H1 (cell line): Measurements from ENCODE around the gene UBQLNL. TPM values are rescaled to one million over a fixed set of nuclear protein-coding genes. Genes with fewer than 3 reads are reported as not detected.

Experiments used
- CTCF ChIA-PET: fragments of 300-600 bp; sonication (Branson Sonifier 250); formaldehyde crosslinking; loops from one replicate; lab custom pipeline; 2021; ENCODE audit not compliant: partially characterized antibody; lab: Charles Lee
- POLR2A ChIA-PET: fragments of 300-600 bp; sonication (Branson Sonifier 250); formaldehyde crosslinking; loops from one replicate; lab custom pipeline; 2021; ENCODE audit warnings: inconsistent platforms; ENCODE audit not compliant: partially characterized antibody; lab: Charles Lee
- DNase-seq, 2 experiments: peaks; one replicate each; pipeline versions ENCODE4 v3.0.0 to v3.0.0-alpha.2; 2010 to 2022; ENCODE audit warnings: low spot score in 2 of 2, low read depth in 1 of 2, mixed read lengths in 1 of 2
- FAIRE-seq: peaks from 2 replicates; lab custom pipeline; 2011; peaks lifted over from hg19 to GRCh38; lab: Jason Lieb, UNC
- H2AFZ ChIP-seq: 2 replicates; pipeline ENCODE4 v1.8.1; 2012; ENCODE audit warnings: low read length, inconsistent platforms
- H2AK5ac ChIP-seq: 2 replicates; pipeline ENCODE4 v1.6.1; 2013; ENCODE audit warnings: low read depth, low read length
- H2BK120ac ChIP-seq: replicated peaks from 2 replicates; pipeline ENCODE3; 2013; ENCODE audit warnings: low read depth, low read length, inconsistent platforms
- H2BK12ac ChIP-seq: 2 replicates; pipeline ENCODE4 v1.6.1; 2013; ENCODE audit warnings: low read depth, low read length
- H2BK15ac ChIP-seq: 2 replicates; pipeline ENCODE4 v1.6.1; 2013; ENCODE audit warnings: low read length
- H2BK20ac ChIP-seq: 2 replicates; pipeline ENCODE4 v1.6.1; 2013; ENCODE audit warnings: low read length
- H2BK5ac ChIP-seq: 2 replicates; pipeline ENCODE4 v1.6.1; 2013; ENCODE audit warnings: low read depth, low read length
- H3K14ac ChIP-seq: 2 replicates; pipeline ENCODE4 v1.6.1; 2013; ENCODE audit warnings: inconsistent platforms; ENCODE audit not compliant: insufficient read length
- H3K18ac ChIP-seq: 2 replicates; pipeline ENCODE4 v1.6.1; 2013; ENCODE audit warnings: low read length; ENCODE audit errors: extremely low read depth
- H3K23ac ChIP-seq: 2 replicates; pipeline ENCODE4 v1.6.1; 2013; ENCODE audit warnings: inconsistent platforms; ENCODE audit not compliant: insufficient read length
- H3K23me2 ChIP-seq: 2 replicates; pipeline ENCODE4 v1.6.1; 2013; ENCODE audit warnings: low read depth, low read length
- H3K27ac ChIP-seq: 2 replicates; pipeline ENCODE4 v1.6.1; 2011; ENCODE audit warnings: low read depth, low read length, inconsistent platforms
- H3K27me3 ChIP-seq, 4 experiments: replicated peaks in 1 of 4; 1 replicate in 1 of 4; 2 replicates in 3 of 4; pipeline versions ENCODE4 v1.6.1 to v1.8.1; 2011 to 2013; ENCODE audit warnings: low read length in 3 of 4, mild to moderate bottlenecking in 3 of 4, inconsistent platforms in 2 of 4, mixed read lengths in 2 of 4, moderate library complexity in 1 of 4; ENCODE audit not compliant: control insufficient read depth in 3 of 4, insufficient read depth in 3 of 4; ENCODE audit errors: extremely low read depth in 1 of 4
- H3K36me3 ChIP-seq, 4 experiments: 2 replicates each; pipeline versions ENCODE4 v1.6.1 to v1.8.1; 2011 to 2013; ENCODE audit warnings: mild to moderate bottlenecking in 4 of 4, low read length in 3 of 4, moderate library complexity in 2 of 4, control low read depth in 1 of 4, inconsistent platforms in 1 of 4; ENCODE audit not compliant: insufficient read depth in 4 of 4, control insufficient read depth in 2 of 4
- H3K4ac ChIP-seq: replicated peaks from 2 replicates; pipeline ENCODE3; 2013; ENCODE audit warnings: low read length, low read depth, mixed read lengths, inconsistent platforms; ENCODE audit not compliant: insufficient read length
- H3K4me1 ChIP-seq, 4 experiments: replicated peaks in 1 of 4; 1 replicate in 1 of 4; 2 replicates in 3 of 4; pipeline versions ENCODE4 v1.6.1 to v1.8.1; 2011 to 2013; ENCODE audit warnings: low read length in 3 of 4, inconsistent platforms in 2 of 4, mixed read lengths in 1 of 4; ENCODE audit not compliant: insufficient read depth in 4 of 4, control insufficient read depth in 3 of 4
- H3K4me2 ChIP-seq, 2 experiments: 2 replicates each; pipeline versions ENCODE4 v1.6.1 to v1.8.1; 2011 to 2013; ENCODE audit warnings: low read depth in 2 of 2, low read length in 2 of 2, control low read depth in 1 of 2, inconsistent platforms in 1 of 2, mild to moderate bottlenecking in 1 of 2; ENCODE audit not compliant: insufficient read depth in 1 of 2
- H3K4me3 ChIP-seq, 4 experiments: fragments of 200-600, 300-600 bp in 1 of 4; sonication (generic), shearing (Covaris generic), sonication (Bioruptor Twin) in 1 of 4; 2 replicates each; pipeline versions ENCODE4 v1.5.1 to v1.8.1; 2011 to 2016; ENCODE audit warnings: low read length in 4 of 4, low read depth in 3 of 4, control low read depth in 2 of 4, inconsistent platforms in 2 of 4, mild to moderate bottlenecking in 2 of 4, mixed read lengths in 1 of 4, moderate library complexity in 1 of 4; ENCODE audit not compliant: insufficient read depth in 2 of 4; ENCODE audit errors: extremely low read depth in 1 of 4
- H3K56ac ChIP-seq: replicated peaks from 2 replicates; pipeline ENCODE3; 2013; ENCODE audit warnings: low read depth, mild to moderate bottlenecking, mixed read lengths, low read length, inconsistent platforms; ENCODE audit not compliant: insufficient read length
- H3K79me1 ChIP-seq: 2 replicates; pipeline ENCODE4 v1.6.1; 2013; ENCODE audit warnings: low read depth, low read length, control low read depth
- H3K79me2 ChIP-seq, 2 experiments: 2 replicates each; pipeline versions ENCODE4 v1.6.1 to v1.8.1; 2012 to 2013; ENCODE audit warnings: low read length in 2 of 2, mild to moderate bottlenecking in 2 of 2, inconsistent platforms in 1 of 2; ENCODE audit not compliant: insufficient read depth in 2 of 2, control insufficient read depth in 1 of 2
- H3K9ac ChIP-seq, 4 experiments: replicated peaks in 1 of 4; 1 replicate in 1 of 4; 2 replicates in 3 of 4; pipeline versions ENCODE4 v1.6.1 to v1.8.1; 2011 to 2013; ENCODE audit warnings: low read depth in 3 of 4, low read length in 3 of 4, control low read depth in 2 of 4, mild to moderate bottlenecking in 2 of 4, moderate library complexity in 2 of 4, inconsistent platforms in 1 of 4; ENCODE audit errors: extremely low read depth in 1 of 4
- H3K9me3 ChIP-seq, 2 experiments: 2 replicates each; pipeline versions ENCODE4 v1.6.1 to v1.8.1; 2012 to 2013; ENCODE audit warnings: mild to moderate bottlenecking in 2 of 2, moderate library complexity in 2 of 2, control low read depth in 1 of 2, inconsistent platforms in 1 of 2, low read depth in 1 of 2, low read length in 1 of 2, mixed read lengths in 1 of 2; ENCODE audit not compliant: insufficient read depth in 2 of 2
- H4K20me1 ChIP-seq, 2 experiments: replicated peaks in 1 of 2; 2 replicates each; pipeline versions ENCODE3 to v1.8.1; 2011 to 2013; ENCODE audit warnings: inconsistent platforms in 2 of 2, low read length in 2 of 2, mild to moderate bottlenecking in 1 of 2; ENCODE audit not compliant: insufficient read depth in 2 of 2, control insufficient read depth in 1 of 2
- H4K5ac ChIP-seq: 2 replicates; pipeline ENCODE4 v1.6.1; 2013; ENCODE audit warnings: low read length, low read depth, mixed read lengths, inconsistent platforms; ENCODE audit not compliant: insufficient read length
- H4K8ac ChIP-seq: 2 replicates; pipeline ENCODE4 v1.8.0; 2013; ENCODE audit warnings: mild to moderate bottlenecking, moderate library complexity, low read length, inconsistent platforms; ENCODE audit not compliant: insufficient read depth; ENCODE audit errors: extremely low read depth
- H4K91ac ChIP-seq: replicated peaks from 2 replicates; pipeline ENCODE3; 2013; ENCODE audit warnings: low read length, mixed read lengths, inconsistent platforms; ENCODE audit not compliant: insufficient read length
- RAD21 ChIP-seq, 2 experiments: IDR thresholded peaks in 1 of 2; conservative IDR thresholded peaks in 1 of 2; 2 replicates each; pipeline ENCODE4 v1.6.1; 2011; ENCODE audit warnings: low read depth in 2 of 2, low read length in 2 of 2, improper control_type of control experiment in 1 of 2, inconsistent platforms in 1 of 2, mild to moderate bottlenecking in 1 of 2, moderate library complexity in 1 of 2
- TEAD4 ChIP-seq: IDR thresholded peaks from 2 replicates; pipeline ENCODE4 v1.6.1; 2012; ENCODE audit warnings: low read depth, low read length, inconsistent platforms, mixed read lengths
- polyA plus RNA-seq, 7 experiments: library from polyadenylated mRNA; depleted of rRNA in 3 of 7; stranded (reverse) in 5 of 7; unstranded in 2 of 7; fragments of >200 nt in 5 of 7; fragments of 200-250 nt in 2 of 7; gene quantifications; 1 replicate in 5 of 7; 2 replicates in 1 of 7; 4 replicates in 1 of 7; pipeline versions ENCODE4 v1.2.1 to v1.2.3, GENCODE V29; 2011 to 2013; ENCODE audit warnings: missing spikeins in 2 of 7, mixed read lengths in 2 of 7
- total RNA-seq: library from RNA; stranded (reverse); fragmentation: NEBNext Ultra II Directional; extraction: Animal tissue kit (Norgen Biotek cat#: 25700); gene quantifications from 2 replicates; pipeline ENCODE4 v1.2.1, GENCODE V29; 2021

UBQLNL gene
- total and polyA plus RNA-seq, 2 of the 8 experiments (the other 6 are each of a cell fraction or from before 2014, with no cell fraction given) = 0.35 TPM; not detected in 1

DNA sequence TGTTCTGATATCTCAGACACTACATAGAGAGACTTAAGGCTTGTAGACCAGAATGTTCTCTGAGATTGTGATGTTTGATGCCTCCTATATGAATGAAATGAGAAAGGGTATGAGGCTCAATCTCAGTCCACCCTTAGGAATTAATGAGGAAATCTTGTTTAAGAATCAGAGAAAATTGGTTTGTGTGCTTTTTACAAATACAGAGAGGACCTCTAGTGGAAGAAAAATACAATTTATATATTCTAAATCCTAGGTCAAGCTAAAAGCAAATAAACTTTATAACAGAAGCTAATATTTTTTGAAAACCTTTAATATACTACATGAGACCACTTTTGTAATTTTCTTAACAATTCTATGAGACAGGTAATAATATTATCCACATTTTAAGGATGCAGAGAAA is 36.8 kb upstream of the UBQLNL start:
- H2AK5ac ChIP-seq = no peak overlapping the region
- DNase-seq = no peak
- no peak overlapping the region for H4K8ac ChIP-seq
- H2BK12ac ChIP-seq = no peak overlapping the region
- H2BK20ac ChIP-seq = no peak overlapping the region
- H3K36me3 ChIP-seq = no peaks in the 10 kb centered on the region
- H3K4me2 ChIP-seq = no peak overlapping the region
- H3K9ac ChIP-seq = peak overlapping the region in 1 of 4 experiments; percentile 49; a peak in 1 of 7 replicates
- H3K14ac ChIP-seq = no peak overlapping the region
- no peak overlapping the region for H3K18ac ChIP-seq
- H2AFZ ChIP-seq = 0 out of 2 replicates have a peak overlapping the region, but pooled peaks have one; percentile 50
- H2BK120ac ChIP-seq = no peak overlapping the region
- no peaks in the 10 kb centered on the region for H3K9me3 ChIP-seq
- H3K27ac ChIP-seq = no peak overlapping the region
- no peak overlapping the region for H3K4me3 ChIP-seq
- POLR2A ChIA-PET = no interaction called here
- peaks cover 0 to 6% (median 0%) of the 10 kb centered on the region in 4 experiments; a peak in 2 of 7 replicates for H3K4me1 ChIP-seq
- no peak overlapping the region for H4K5ac ChIP-seq
- FAIRE-seq = no peak
- H2BK15ac ChIP-seq = no peak overlapping the region
- no peak overlapping the region for H4K91ac ChIP-seq
- H3K23ac ChIP-seq = no peak overlapping the region
- TF ChIP-seq RAD21 (IDR thresholded peaks at IDR 0.05 in 1 of 2, conservative IDR thresholded peaks at IDR 0.05 in 1 of 2; ENCODE audit: low read depth in 2 of 2, low read length in 2 of 2) (peak in 1 of 2 experiments; percentile 30; a peak in 2 of 4 replicates), TEAD4 (no peak)
- TF ChIP-seq, all 59 proteins: peak for 1
- Histone ChIP-seq H3K79me1 (no peaks in the 10 kb centered on the region), H3K23me2 (no peaks in the 10 kb centered on the region), H3K79me2 (no peaks in the 10 kb centered on the region), H3K4ac (no peak overlapping the region), H2BK5ac (no peak overlapping the region), H3K56ac (no peak overlapping the region), H3K27me3 (no peaks in the 10 kb centered on the region), H4K20me1 (no peaks in the 10 kb centered on the region)
- CTCF ChIA-PET = interaction anchor here (0.7 to 1.0 kb wide), 3 partner anchors 11 to 46 kb away, joined by 3 read pairs; partner anchors contain the start of gene UBQLNL
